Head of caudate nucleus (tissue), 42 donors: Measurements from ENCODE around the gene FGB.
"Not testable (repeated sequence)": the region's sequence is repeated elsewhere in the genome, so short reads cannot be mapped to it uniquely, and the experiment has no call there.

Source experiments
- DNase-seq, 42 donors: peaks; one replicate each; pipeline versions ENCODE4 v3.0.0 to v3.0.0-alpha.2; 2020 to 2021; ENCODE audit warnings: mixed read lengths in 7 of 42
- intact Hi-C: fragments of 100-400 bp; cut with DNase I; formaldehyde crosslinking; loops from one replicate; pipeline ENCODE4 v1.15.0; 2022

Gene FGB

DNA sequence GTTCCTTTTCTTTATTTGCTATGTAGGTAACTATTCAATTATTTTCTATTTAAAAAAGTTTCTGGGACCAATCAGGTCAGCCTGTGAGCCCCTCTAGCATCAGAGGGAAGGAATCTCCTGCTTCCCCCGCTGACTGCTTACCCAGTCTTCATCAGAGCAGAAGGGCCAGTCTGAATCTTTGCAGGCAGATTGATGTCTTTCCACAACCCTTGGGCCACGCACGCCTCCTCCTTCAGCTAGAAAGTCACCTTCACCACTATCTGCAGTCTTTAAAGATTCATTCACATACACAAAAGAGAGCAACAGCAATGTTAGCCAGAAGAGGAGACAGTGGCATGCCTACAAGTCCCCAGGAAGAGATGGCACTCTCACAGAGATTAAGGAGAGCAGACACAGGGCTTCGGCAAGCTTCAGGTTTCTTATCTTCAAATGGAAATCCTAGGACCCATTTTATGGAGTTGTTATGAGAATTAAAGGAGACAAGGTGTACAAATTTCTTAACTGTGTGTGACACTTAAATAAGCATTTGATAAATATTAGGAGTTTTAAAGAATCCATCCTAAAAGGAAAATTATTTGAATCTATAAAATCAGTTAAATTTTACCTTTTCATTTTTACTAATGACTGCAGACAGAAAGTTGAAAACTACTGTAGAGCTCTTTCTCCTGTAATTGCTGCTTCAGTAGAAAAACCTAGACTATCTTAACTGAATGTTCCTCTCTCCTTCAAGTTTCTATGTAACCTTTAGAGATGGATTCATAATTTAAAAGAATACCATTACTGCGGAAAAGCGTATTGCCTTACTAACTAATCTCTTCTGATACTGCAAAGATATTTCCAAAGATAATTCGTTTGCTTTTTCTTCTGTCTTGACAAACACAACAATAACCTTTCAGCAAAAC, 26.7 kb downstream of the FGB start:
- DNase-seq: no peak
- intact Hi-C loops: no loop called here

GRCh38 chr4:154590329-154591006, 27.7 kb downstream of the FGB start, which contains the start of gene FGA:
Gene FGA (minus strand): TSS chr4:154590742. CDS start chr4:154590687, 55 bp downstream.
- DNase-seq: no peak

DNA sequence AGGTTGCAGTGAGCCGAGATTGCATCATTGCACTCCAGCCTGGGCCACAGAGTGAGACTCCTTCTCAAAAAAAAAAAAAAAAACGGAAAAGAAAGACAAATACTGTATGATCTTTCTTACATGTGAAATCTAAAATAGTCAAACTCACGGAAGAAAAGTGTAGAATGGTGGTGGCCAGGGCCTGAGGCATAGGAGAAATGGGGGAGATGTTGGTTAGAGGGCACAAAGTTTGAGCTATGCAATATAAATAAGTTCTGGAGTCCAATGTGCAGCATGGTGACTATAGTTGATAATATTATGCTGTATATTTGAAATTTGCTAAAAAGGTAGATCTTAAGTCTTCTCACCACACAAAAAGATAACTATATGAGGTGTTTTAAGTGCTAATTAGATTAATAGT, 29.1 kb downstream of the FGB start:
- intact Hi-C loops: no loop called here

More at GRCh38 chr4:154590329-154591006, 27.7 kb downstream of the FGB start, which contains the start of gene FGA:
- intact Hi-C loops: no loop called here

DNA sequence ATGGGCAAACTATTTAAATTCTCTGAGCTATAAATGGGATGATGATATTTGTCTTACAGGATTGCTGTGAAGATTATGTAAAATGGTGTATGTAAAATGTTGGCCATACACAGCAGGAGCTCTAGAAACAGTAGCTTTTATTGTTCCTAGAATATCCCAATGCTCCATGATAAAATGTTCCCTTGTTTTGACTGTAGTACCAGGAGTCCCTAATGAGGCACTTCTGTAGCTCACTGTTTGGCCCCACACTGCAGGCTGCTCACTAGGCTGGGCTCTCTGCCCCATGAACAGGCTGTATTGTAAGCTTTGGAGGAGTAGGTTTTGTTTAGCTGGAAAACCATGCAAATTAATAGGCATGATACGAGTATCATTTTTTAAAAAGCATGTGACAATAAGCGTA, 31.1 kb downstream of the FGB start:
- intact Hi-C loops: no loop called here
- DNase-seq: peak in 38 of 42 donors; percentile 8 to 76 (median 48)

More for the DNA sequence above, 29.1 kb downstream of the FGB start:
- DNase-seq: no peak

GRCh38 chr4:154594343-154594742, 31.5 kb downstream of the FGB start:
- intact Hi-C loops, DNase-seq: not testable (repeated sequence)

- intact Hi-C loops: no loop called here
- no peak for DNase-seq
These were observed 33.0 kb downstream of the FGB start for GRCh38 chr4:154595807-154596206.

- DNase-seq, intact Hi-C loops: not testable (repeated sequence)
These were observed 34.5 kb downstream of the FGB start for GRCh38 chr4:154597281-154597680.

GRCh38 chr4:154597798-154598774, 35.3 kb downstream of the FGB start:
- no peak for DNase-seq
- intact Hi-C loops: no loop called here

GRCh38 chr4:154602404-154603020, 39.7 kb downstream of the FGB start:
- DNase-seq: no peak
- intact Hi-C loops: no loop called here

- DNase-seq: no peak
- intact Hi-C loops: no loop called here
These were observed 40.5 kb downstream of the FGB start for GRCh38 chr4:154603033-154603943.

- intact Hi-C loops: no loop called here
- DNase-seq: no peak
These were observed 41.9 kb downstream of the FGB start for GRCh38 chr4:154604696-154605200.

GRCh38 chr4:154606728-154607723, 44.2 kb downstream of the FGB start:
- intact Hi-C loops: no loop called here
- no peak for DNase-seq

- no peak for DNase-seq
- intact Hi-C loops: no loop called here
These were observed 45.8 kb downstream of the FGB start for GRCh38 chr4:154608361-154609252.

DNA sequence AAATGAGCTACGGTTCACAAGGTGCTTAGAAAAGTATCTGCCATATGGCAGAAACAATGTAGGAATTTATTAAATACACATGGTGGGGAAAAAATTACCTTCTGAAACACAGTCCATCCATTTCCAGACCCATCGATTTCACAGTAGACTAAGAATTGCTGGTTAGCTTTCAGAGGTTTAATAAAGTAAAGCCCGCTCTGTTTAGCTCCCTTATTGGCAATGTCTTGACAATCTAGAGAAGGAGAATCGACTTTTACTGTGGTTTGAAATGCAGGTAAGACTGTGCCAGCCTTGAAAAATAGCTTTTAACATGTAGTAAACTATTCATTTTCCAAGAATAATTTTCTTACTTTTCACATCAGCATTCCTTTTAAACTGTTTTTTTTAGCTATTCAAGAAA, 46.7 kb downstream of the FGB start:
- DNase-seq: no peak
- intact Hi-C loops: no loop called here

- intact Hi-C loops: no loop called here
- no peak for DNase-seq
These were observed 47.8 kb downstream of the FGB start for GRCh38 chr4:154610582-154610981.
